Glomerular endothelial cell (primary cell): ENCODE data around the gene KMT2E. TPM values are rescaled to one million over a fixed set of nuclear protein-coding genes. Genes with fewer than 3 reads are reported as not detected.

ENCODE experiments used
- DNase-seq: peaks from one replicate; pipeline ENCODE4 v3.0.0-alpha.2; 2011; ENCODE audit warnings: low read depth, low spot score; ENCODE audit errors: extremely low read depth
- total RNA-seq: library from RNA; depleted of rRNA; stranded (reverse); fragments of >200 nt; gene quantifications from 2 replicates; pipeline ENCODE4 v1.2.3, GENCODE V29; 2015

KMT2E gene
- total RNA-seq, 1 donor from 2014 or later: 68.5 TPM

- DNase-seq: no peak
These were observed 4.1 kb upstream of the KMT2E start for GRCh38 chr7:105009667-105010503.

- DNase-seq: no peak
These were observed 3.4 kb upstream of the KMT2E start for GRCh38 chr7:105010504-105011130.

GRCh38 chr7:105011141-105011830 lies 2.7 kb upstream of the KMT2E start:
- no peak for DNase-seq

- DNase-seq: no peak
These were observed 2.0 kb upstream of the KMT2E start for GRCh38 chr7:105011831-105012502.

- peak; percentile 72 for DNase-seq
These were observed 1.3 kb upstream of the KMT2E start for GRCh38 chr7:105012503-105013220.

GRCh38 chr7:105013221-105013815 lies 687 bp upstream of the KMT2E start:
- DNase-seq: no peak

GRCh38 chr7:105014693-105015389 lies 836 bp downstream of the KMT2E start:
- DNase-seq: no peak

GRCh38 chr7:105015390-105015965 lies 1.5 kb downstream of the KMT2E start:
- DNase-seq: no peak

- no peak for DNase-seq
These were observed 2.2 kb downstream of the KMT2E start for GRCh38 chr7:105016068-105016708.

- no peak for DNase-seq
These were observed 3.0 kb downstream of the KMT2E start for GRCh38 chr7:105016709-105017656.

GRCh38 chr7:105017657-105018365 lies 3.8 kb downstream of the KMT2E start:
- no peak for DNase-seq

GRCh38 chr7:105019269-105019668 lies 5.3 kb downstream of the KMT2E start:
- DNase-seq: no peak

- no peak for DNase-seq
These were observed 6.9 kb downstream of the KMT2E start for GRCh38 chr7:105020926-105021325.

- no peak for DNase-seq
These were observed 7.3 kb downstream of the KMT2E start for GRCh38 chr7:105021352-105021751.

- DNase-seq: no peak
These were observed 8.0 kb downstream of the KMT2E start for GRCh38 chr7:105021967-105022366.

- no peak for DNase-seq
These were observed 8.5 kb downstream of the KMT2E start for GRCh38 chr7:105022458-105022857.

- no peak for DNase-seq
These were observed 10.7 kb downstream of the KMT2E start for GRCh38 chr7:105024734-105025133.
